DOHH2 (cell line): ENCODE measurements around the gene TMEM52B.

Source experiments
- H3F3A ChIP-seq: fragments of 200-600 bp; sonication (generic), shearing (Covaris generic); 2 replicates; pipeline ENCODE4 v1.6.0; 2016; ENCODE audit warnings: antibody characterized with exemption, mild to moderate bottlenecking; ENCODE audit not compliant: control insufficient read depth, insufficient read depth
- H3K27ac ChIP-seq: fragments of 200-600 bp; sonication (generic); 2 replicates; pipeline ENCODE4 v1.5.1; 2014; ENCODE audit warnings: low read depth, mild to moderate bottlenecking, low read length, moderate library complexity
- H3K27me3 ChIP-seq: fragments of 200-600 bp; sonication (generic); 2 replicates; pipeline ENCODE4 v1.6.1; 2014; ENCODE audit warnings: mild to moderate bottlenecking, low read length, mixed read lengths; ENCODE audit not compliant: control insufficient read depth
- H3K36me3 ChIP-seq: fragments of 200-600 bp; sonication (generic); 2 replicates; pipeline ENCODE4 v1.6.1; 2014; ENCODE audit warnings: mild to moderate bottlenecking, low read length, moderate library complexity, mixed read lengths; ENCODE audit not compliant: control insufficient read depth
- H3K4me1 ChIP-seq: fragments of 200-600 bp; sonication (generic); 2 replicates; pipeline ENCODE4 v1.6.1; 2014; ENCODE audit warnings: mild to moderate bottlenecking, low read length, mixed read lengths; ENCODE audit not compliant: control insufficient read depth
- H3K4me2 ChIP-seq: fragments of 200-600 bp; sonication (generic); 2 replicates; pipeline ENCODE4 v1.6.0; 2014; ENCODE audit warnings: mild to moderate bottlenecking, low read length, moderate library complexity
- H3K4me3 ChIP-seq: fragments of 200-600 bp; sonication (generic); 2 replicates; pipeline ENCODE4 v1.5.1; 2014; ENCODE audit warnings: mild to moderate bottlenecking, low read length, mixed read lengths
- H3K79me2 ChIP-seq: fragments of 200-600 bp; sonication (generic); 2 replicates; pipeline ENCODE4 v1.6.1; 2014; ENCODE audit warnings: mild to moderate bottlenecking, low read length, mixed read lengths; ENCODE audit not compliant: control insufficient read depth
- H3K9me2 ChIP-seq: fragments of 200-600 bp; sonication (generic); replicated peaks from 2 replicates; pipeline ENCODE4 v1.6.1; 2014; ENCODE audit warnings: mild to moderate bottlenecking, low read length, mixed read lengths; ENCODE audit not compliant: control insufficient read depth
- H3K9me3 ChIP-seq: fragments of 200-600 bp; sonication (generic); 2 replicates; pipeline ENCODE4 v1.6.1; 2014; ENCODE audit warnings: antibody characterized with exemption, low read length, mixed read lengths; ENCODE audit not compliant: control insufficient read depth, insufficient read depth
- H4K20me1 ChIP-seq: fragments of 200-600 bp; sonication (generic); 2 replicates; pipeline ENCODE4 v1.6.0; 2014; ENCODE audit warnings: low read depth, mild to moderate bottlenecking, antibody characterized with exemption, low read length, moderate library complexity; ENCODE audit not compliant: control insufficient read depth, insufficient read depth
- EZH2phosphoT487 ChIP-seq: fragments of 200-600 bp; sonication (generic); IDR thresholded peaks from 2 replicates; pipeline ENCODE4 v1.6.1; 2017; ENCODE audit warnings: borderline replicate concordance, mild to moderate bottlenecking, antibody characterized with exemption, low read length, moderate library complexity, mixed read lengths
- TF ChIP-seq, protein P1 (sequence below): fragments of 200-600 bp; sonication (generic); IDR thresholded peaks from one replicate; pipeline ENCODE4 v1.5.1; 2014; ENCODE audit warnings: antibody characterized with exemption, mild to moderate bottlenecking, low read depth, low read length; ENCODE audit not compliant: poor library complexity, severe bottlenecking

Gene TMEM52B

DNA sequence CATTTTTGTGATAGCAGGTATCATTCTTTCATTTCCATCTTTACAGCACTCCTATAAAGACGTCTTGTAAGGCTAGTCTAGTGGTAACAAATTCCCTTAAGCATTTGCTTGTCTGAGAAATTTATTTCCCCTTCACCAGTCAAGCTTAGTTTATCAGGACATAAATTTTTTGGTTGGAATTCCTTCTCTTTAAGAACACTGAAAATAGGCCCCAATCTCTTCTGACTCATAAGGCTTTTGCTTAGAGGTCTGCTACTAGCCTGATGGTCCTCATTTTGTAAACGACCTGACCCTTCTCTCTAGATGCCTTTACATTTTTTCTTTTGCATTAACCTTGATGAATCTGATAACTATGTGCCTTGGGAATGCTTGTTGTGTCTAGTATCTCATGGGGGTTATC, 27.2 kb upstream of the TMEM52B start:
- Histone ChIP-seq H4K20me1 (no peaks in the 10 kb centered on the region), H3F3A (no peaks in the 10 kb centered on the region), H3K9me3 (no peaks in the 10 kb centered on the region), H3K36me3 (no peaks in the 10 kb centered on the region), H3K4me3 (no peak overlapping the region), H3K9me2 (no peaks in the 10 kb centered on the region), H3K4me1 (peaks cover 13% of the 10 kb centered on the region), H3K27ac (no peak overlapping the region), H3K79me2 (no peaks in the 10 kb centered on the region), H3K27me3 (peaks cover 3% of the 10 kb centered on the region), H3K4me2 (no peak overlapping the region)
- TF ChIP-seq, protein P1, sequence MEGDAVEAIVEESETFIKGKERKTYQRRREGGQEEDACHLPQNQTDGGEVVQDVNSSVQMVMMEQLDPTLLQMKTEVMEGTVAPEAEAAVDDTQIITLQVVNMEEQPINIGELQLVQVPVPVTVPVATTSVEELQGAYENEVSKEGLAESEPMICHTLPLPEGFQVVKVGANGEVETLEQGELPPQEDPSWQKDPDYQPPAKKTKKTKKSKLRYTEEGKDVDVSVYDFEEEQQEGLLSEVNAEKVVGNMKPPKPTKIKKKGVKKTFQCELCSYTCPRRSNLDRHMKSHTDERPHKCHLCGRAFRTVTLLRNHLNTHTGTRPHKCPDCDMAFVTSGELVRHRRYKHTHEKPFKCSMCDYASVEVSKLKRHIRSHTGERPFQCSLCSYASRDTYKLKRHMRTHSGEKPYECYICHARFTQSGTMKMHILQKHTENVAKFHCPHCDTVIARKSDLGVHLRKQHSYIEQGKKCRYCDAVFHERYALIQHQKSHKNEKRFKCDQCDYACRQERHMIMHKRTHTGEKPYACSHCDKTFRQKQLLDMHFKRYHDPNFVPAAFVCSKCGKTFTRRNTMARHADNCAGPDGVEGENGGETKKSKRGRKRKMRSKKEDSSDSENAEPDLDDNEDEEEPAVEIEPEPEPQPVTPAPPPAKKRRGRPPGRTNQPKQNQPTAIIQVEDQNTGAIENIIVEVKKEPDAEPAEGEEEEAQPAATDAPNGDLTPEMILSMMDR = no peak
- no peak for TF ChIP-seq EZH2phosphoT487

DNA sequence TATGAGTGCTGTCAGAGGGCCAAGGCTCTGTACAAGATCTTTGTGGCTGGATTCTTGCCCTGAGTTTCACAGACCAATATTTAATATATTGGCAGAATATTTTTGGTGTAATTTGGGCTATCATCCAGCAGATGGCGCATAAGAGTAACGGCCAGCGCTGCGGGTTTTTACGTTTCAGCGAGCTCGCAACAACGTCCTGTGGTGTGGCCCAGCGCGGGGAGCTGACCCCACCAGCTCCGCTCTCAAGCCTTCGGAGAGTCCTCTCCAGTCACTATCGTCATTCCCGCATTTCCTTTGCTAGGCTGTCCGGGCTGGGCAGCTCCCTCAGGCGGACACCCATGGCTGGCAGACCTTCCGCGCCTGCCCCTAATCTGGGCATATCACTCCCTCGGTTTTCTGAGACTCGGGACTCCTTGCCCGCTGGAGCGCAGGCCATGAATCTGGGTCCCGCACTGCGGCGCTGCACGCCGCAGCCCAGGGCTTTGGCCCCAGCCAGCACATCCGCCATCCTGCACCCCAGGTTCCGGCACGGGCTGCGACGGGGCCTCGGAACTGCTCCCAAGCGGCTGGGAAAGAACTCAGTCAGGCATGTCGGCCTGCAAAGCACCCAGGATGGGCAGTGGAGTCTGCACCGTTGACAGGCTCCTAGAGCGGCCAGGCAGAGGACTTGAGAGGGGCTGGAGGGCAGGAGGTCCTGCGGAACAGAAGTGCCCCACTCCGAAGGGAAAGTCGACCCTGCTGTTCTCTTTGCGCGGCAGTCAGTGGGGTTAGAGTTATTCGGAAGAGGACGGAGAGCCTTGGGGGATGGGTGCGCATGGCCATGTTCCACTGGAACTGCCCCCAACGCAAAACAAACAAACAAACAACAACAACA, 25.3 kb upstream of the TMEM52B start:
- Histone ChIP-seq H3K9me2 (no peaks in the 10 kb centered on the region), H3K27ac (no peak overlapping the region), H4K20me1 (no peaks in the 10 kb centered on the region), H3K4me1 (peaks cover 17% of the 10 kb centered on the region), H3F3A (peaks cover 3% of the 10 kb centered on the region; the same call in 1 of the 2 replicates), H3K79me2 (no peaks in the 10 kb centered on the region), H3K36me3 (no peaks in the 10 kb centered on the region), H3K4me3 (peak overlapping the region; percentile 33; the same call in 1 of the 2 replicates), H3K9me3 (no peaks in the 10 kb centered on the region), H3K4me2 (peak overlapping the region; percentile 53), H3K27me3 (peaks cover 3% of the 10 kb centered on the region)
- TF ChIP-seq, protein P1 = peak; percentile 78
- no peak for TF ChIP-seq EZH2phosphoT487

DNA sequence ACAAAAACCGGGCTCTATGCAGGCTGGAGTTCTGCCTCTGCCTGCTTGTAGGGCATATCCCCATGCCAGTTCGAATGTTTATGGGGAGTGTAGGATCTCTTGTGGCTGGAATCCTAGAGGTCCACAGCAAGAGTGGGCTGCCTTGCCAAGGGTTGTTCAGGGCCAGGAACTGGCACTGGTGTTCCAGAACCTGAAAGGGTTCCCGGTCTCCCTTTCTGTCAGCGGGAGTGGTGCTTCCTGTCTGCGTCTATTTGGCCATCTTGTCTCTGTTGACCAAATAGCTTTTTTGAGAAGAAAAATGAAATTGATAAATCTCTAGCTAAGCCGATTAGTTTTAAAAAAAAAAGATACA, 24.7 kb upstream of the TMEM52B start:
- H3K9me3 ChIP-seq = no peaks in the 10 kb centered on the region
- H3K4me1 ChIP-seq = peaks cover 20% of the 10 kb centered on the region
- no peak overlapping the region for H3K4me2 ChIP-seq
- no peaks in the 10 kb centered on the region for H3K79me2 ChIP-seq
- no peak overlapping the region for H3K4me3 ChIP-seq
- H3K36me3 ChIP-seq = no peaks in the 10 kb centered on the region
- TF ChIP-seq EZH2phosphoT487 = no peak
- TF ChIP-seq, protein P1 = no peak
- H4K20me1 ChIP-seq = no peaks in the 10 kb centered on the region
- H3K27me3 ChIP-seq = peaks cover 3% of the 10 kb centered on the region
- no peak overlapping the region for H3K27ac ChIP-seq
- H3K9me2 ChIP-seq = no peaks in the 10 kb centered on the region
- H3F3A ChIP-seq = peaks cover 8% of the 10 kb centered on the region; the same call in 1 of the 2 replicates
